HEK293 (cell line): ENCODE measurements around the gene CTNNA2.

Experiments used
- YY1 ChIP-seq: fragments of 450-650 bp; formaldehyde crosslinking; IDR thresholded peaks from 2 replicates; pipeline ENCODE4 v1.5.1; 2018; ENCODE audit warnings: missing biosample characterization, missing genetic modification characterization
- ZFP41 ChIP-seq: fragments of 450-650 bp; formaldehyde crosslinking; IDR thresholded peaks from 2 replicates; pipeline ENCODE4 v1.5.1; 2016; ENCODE audit warnings: missing biosample characterization, missing genetic modification characterization, borderline replicate concordance
- ZNF214 ChIP-seq: fragments of 450-650 bp; formaldehyde crosslinking; IDR thresholded peaks from 2 replicates; pipeline ENCODE4 v1.5.1; 2017; ENCODE audit warnings: missing biosample characterization, mild to moderate bottlenecking, missing genetic modification characterization, borderline replicate concordance
- ZNF391 ChIP-seq: fragments of 450-650 bp; formaldehyde crosslinking; IDR thresholded peaks from 2 replicates; pipeline ENCODE4 v1.5.1; 2016; ENCODE audit warnings: low read depth, missing biosample characterization, missing genetic modification characterization, borderline replicate concordance
- ZNF473 ChIP-seq: fragments of 450-650 bp; formaldehyde crosslinking; IDR thresholded peaks from 2 replicates; pipeline ENCODE4 v1.5.1; 2017; ENCODE audit warnings: missing biosample characterization, missing genetic modification characterization
- TF ChIP-seq, protein P1 (sequence below): fragments of 450-650 bp; formaldehyde crosslinking; IDR thresholded peaks from 2 replicates; pipeline ENCODE4 v1.5.1; 2016; ENCODE audit warnings: missing biosample characterization, missing genetic modification characterization
- TF ChIP-seq, protein P2 (sequence below): fragments of 450-650 bp; formaldehyde crosslinking; conservative IDR thresholded peaks from 2 replicates; pipeline ENCODE4 v1.5.1; 2016; ENCODE audit warnings: low read depth, missing biosample characterization, missing genetic modification characterization
- TF ChIP-seq, protein P3 (sequence below): fragments of 450-650 bp; formaldehyde crosslinking; IDR thresholded peaks from 2 replicates; pipeline ENCODE4 v1.5.1; 2016; ENCODE audit warnings: missing biosample characterization, missing genetic modification characterization
- TF ChIP-seq, protein P4 (sequence below): fragments of 450-650 bp; formaldehyde crosslinking; IDR thresholded peaks from 2 replicates; pipeline ENCODE4 v1.5.1; 2016; ENCODE audit warnings: missing biosample characterization, missing genetic modification characterization
- TF ChIP-seq, protein P5 (sequence below): fragments of 450-650 bp; formaldehyde crosslinking; IDR thresholded peaks from 2 replicates; pipeline ENCODE4 v1.5.1; 2016; ENCODE audit warnings: missing biosample characterization, missing genetic modification characterization
- TF ChIP-seq, protein P6 (sequence below): fragments of 450-650 bp; formaldehyde crosslinking; IDR thresholded peaks from 2 replicates; pipeline ENCODE4; 2016; ENCODE audit warnings: missing biosample characterization, missing genetic modification characterization
- TF ChIP-seq, protein P7 (sequence below): IDR thresholded peaks from 2 replicates; pipeline ENCODE4 v1.6.1; 2011; ENCODE audit warnings: mild to moderate bottlenecking, low read depth, low read length, borderline replicate concordance

DNA sequence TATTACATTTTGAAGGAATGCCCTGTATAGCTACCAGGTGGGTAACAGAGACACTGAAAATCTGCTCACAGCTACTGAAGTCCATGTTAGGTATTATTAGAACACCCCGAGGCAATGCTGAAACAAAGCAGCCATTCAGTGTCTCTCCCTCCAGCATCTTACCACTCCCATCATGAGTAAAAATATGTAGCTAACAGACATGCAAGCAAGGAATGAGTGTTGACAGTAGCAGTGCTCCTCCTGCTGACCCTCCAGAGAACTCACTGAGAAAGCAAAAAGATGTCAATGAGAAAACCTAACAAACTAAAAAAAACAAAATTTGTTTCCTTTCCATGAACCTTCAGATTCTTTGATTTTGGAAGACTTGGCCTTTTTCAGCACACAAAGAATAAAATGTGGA is 397.8 kb downstream of the CTNNA2 start:
- TF ChIP-seq, protein P1, sequence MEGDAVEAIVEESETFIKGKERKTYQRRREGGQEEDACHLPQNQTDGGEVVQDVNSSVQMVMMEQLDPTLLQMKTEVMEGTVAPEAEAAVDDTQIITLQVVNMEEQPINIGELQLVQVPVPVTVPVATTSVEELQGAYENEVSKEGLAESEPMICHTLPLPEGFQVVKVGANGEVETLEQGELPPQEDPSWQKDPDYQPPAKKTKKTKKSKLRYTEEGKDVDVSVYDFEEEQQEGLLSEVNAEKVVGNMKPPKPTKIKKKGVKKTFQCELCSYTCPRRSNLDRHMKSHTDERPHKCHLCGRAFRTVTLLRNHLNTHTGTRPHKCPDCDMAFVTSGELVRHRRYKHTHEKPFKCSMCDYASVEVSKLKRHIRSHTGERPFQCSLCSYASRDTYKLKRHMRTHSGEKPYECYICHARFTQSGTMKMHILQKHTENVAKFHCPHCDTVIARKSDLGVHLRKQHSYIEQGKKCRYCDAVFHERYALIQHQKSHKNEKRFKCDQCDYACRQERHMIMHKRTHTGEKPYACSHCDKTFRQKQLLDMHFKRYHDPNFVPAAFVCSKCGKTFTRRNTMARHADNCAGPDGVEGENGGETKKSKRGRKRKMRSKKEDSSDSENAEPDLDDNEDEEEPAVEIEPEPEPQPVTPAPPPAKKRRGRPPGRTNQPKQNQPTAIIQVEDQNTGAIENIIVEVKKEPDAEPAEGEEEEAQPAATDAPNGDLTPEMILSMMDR (tag by site-specific recombination) = no peak
- TF ChIP-seq, protein P2, sequence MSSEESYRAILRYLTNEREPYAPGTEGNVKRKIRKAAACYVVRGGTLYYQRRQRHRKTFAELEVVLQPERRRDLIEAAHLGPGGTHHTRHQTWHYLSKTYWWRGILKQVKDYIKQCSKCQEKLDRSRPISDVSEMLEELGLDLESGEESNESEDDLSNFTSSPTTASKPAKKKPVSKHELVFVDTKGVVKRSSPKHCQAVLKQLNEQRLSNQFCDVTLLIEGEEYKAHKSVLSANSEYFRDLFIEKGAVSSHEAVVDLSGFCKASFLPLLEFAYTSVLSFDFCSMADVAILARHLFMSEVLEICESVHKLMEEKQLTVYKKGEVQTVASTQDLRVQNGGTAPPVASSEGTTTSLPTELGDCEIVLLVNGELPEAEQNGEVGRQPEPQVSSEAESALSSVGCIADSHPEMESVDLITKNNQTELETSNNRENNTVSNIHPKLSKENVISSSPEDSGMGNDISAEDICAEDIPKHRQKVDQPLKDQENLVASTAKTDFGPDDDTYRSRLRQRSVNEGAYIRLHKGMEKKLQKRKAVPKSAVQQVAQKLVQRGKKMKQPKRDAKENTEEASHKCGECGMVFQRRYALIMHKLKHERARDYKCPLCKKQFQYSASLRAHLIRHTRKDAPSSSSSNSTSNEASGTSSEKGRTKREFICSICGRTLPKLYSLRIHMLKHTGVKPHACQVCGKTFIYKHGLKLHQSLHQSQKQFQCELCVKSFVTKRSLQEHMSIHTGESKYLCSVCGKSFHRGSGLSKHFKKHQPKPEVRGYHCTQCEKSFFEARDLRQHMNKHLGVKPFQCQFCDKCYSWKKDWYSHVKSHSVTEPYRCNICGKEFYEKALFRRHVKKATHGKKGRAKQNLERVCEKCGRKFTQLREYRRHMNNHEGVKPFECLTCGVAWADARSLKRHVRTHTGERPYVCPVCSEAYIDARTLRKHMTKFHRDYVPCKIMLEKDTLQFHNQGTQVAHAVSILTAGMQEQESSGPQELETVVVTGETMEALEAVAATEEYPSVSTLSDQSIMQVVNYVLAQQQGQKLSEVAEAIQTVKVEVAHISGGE (tag by site-specific recombination) = no peak
- TF ChIP-seq, protein P3, sequence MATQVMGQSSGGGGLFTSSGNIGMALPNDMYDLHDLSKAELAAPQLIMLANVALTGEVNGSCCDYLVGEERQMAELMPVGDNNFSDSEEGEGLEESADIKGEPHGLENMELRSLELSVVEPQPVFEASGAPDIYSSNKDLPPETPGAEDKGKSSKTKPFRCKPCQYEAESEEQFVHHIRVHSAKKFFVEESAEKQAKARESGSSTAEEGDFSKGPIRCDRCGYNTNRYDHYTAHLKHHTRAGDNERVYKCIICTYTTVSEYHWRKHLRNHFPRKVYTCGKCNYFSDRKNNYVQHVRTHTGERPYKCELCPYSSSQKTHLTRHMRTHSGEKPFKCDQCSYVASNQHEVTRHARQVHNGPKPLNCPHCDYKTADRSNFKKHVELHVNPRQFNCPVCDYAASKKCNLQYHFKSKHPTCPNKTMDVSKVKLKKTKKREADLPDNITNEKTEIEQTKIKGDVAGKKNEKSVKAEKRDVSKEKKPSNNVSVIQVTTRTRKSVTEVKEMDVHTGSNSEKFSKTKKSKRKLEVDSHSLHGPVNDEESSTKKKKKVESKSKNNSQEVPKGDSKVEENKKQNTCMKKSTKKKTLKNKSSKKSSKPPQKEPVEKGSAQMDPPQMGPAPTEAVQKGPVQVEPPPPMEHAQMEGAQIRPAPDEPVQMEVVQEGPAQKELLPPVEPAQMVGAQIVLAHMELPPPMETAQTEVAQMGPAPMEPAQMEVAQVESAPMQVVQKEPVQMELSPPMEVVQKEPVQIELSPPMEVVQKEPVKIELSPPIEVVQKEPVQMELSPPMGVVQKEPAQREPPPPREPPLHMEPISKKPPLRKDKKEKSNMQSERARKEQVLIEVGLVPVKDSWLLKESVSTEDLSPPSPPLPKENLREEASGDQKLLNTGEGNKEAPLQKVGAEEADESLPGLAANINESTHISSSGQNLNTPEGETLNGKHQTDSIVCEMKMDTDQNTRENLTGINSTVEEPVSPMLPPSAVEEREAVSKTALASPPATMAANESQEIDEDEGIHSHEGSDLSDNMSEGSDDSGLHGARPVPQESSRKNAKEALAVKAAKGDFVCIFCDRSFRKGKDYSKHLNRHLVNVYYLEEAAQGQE (tag by site-specific recombination) = no peak
- TF ChIP-seq YY1 (tag by site-specific recombination) = no peak
- TF ChIP-seq ZNF214 (tag by site-specific recombination) = no peak
- TF ChIP-seq, protein P4, sequence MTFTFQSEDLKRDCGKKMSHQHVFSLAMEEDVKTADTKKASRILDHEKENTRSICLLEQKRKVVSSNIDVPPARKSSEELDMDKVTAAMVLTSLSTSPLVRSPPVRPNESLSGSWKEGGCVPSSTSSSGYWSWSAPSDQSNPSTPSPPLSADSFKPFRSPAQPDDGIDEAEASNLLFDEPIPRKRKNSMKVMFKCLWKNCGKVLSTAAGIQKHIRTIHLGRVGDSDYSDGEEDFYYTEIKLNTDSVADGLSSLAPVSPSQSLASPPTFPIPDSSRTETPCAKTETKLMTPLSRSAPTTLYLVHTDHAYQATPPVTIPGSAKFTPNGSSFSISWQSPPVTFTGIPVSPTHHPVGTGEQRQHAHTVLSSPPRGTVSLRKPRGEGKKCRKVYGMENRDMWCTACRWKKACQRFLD (tag by site-specific recombination) = no peak
- TF ChIP-seq, protein P5, sequence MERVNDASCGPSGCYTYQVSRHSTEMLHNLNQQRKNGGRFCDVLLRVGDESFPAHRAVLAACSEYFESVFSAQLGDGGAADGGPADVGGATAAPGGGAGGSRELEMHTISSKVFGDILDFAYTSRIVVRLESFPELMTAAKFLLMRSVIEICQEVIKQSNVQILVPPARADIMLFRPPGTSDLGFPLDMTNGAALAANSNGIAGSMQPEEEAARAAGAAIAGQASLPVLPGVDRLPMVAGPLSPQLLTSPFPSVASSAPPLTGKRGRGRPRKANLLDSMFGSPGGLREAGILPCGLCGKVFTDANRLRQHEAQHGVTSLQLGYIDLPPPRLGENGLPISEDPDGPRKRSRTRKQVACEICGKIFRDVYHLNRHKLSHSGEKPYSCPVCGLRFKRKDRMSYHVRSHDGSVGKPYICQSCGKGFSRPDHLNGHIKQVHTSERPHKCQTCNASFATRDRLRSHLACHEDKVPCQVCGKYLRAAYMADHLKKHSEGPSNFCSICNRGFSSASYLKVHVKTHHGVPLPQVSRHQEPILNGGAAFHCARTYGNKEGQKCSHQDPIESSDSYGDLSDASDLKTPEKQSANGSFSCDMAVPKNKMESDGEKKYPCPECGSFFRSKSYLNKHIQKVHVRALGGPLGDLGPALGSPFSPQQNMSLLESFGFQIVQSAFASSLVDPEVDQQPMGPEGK (tag by site-specific recombination) = no peak
- TF ChIP-seq, protein P6, sequence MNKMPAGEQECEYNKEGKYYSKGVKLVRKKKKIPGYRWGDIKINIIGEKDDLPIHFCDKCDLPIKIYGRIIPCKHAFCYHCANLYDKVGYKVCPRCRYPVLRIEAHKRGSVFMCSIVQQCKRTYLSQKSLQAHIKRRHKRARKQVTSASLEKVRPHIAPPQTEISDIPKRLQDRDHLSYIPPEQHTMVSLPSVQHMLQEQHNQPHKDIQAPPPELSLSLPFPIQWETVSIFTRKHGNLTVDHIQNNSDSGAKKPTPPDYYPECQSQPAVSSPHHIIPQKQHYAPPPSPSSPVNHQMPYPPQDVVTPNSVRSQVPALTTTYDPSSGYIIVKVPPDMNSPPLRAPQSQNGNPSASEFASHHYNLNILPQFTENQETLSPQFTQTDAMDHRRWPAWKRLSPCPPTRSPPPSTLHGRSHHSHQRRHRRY (tag by site-specific recombination) = no peak
- TF ChIP-seq ZNF391 (tag by site-specific recombination) = no peak
- TF ChIP-seq ZFP41 (tag by site-specific recombination) = no peak
- no peak for TF ChIP-seq ZNF473 (tag by site-specific recombination)
- TF ChIP-seq, protein P7, sequence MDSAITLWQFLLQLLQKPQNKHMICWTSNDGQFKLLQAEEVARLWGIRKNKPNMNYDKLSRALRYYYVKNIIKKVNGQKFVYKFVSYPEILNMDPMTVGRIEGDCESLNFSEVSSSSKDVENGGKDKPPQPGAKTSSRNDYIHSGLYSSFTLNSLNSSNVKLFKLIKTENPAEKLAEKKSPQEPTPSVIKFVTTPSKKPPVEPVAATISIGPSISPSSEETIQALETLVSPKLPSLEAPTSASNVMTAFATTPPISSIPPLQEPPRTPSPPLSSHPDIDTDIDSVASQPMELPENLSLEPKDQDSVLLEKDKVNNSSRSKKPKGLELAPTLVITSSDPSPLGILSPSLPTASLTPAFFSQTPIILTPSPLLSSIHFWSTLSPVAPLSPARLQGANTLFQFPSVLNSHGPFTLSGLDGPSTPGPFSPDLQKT = no peak
